ENCODE measurements around the gene MYBBP1A. TPM values are rescaled to one million over a fixed set of nuclear protein-coding genes. Genes with fewer than 3 reads are reported as not detected.

Gene MYBBP1A
- total RNA-seq, 2 experiments from 2014 or later: 58.0 to 58.2 TPM

GRCh38 chr17:4510618-4510941 is 44.6 kb downstream of the MYBBP1A start:
- H3K4me3 Mint-ChIP-seq: no peak overlapping the region

GRCh38 chr17:4509923-4510617 is 45.1 kb downstream of the MYBBP1A start:
- TF ChIP-seq CTCF (IDR thresholded peaks at IDR 0.05): no peak
- Histone ChIP-seq H3K27me3 (ENCODE audit: control insufficient read depth in 1 of 2, insufficient read depth in 2 of 2, low read length in 2 of 2) (no peaks in the 10 kb centered on the region), H3K27ac (ENCODE audit: low read depth in 1 of 2, low read length in 2 of 2) (no peak overlapping the region), H3K36me3 (ENCODE audit: insufficient read depth, low read length) (no peaks in the 10 kb centered on the region), H3K4me1 (ENCODE audit: insufficient read depth, low read length) (peaks cover 17% of the 10 kb centered on the region), H3K4me3 (ENCODE audit: low read length) (no peak overlapping the region), H3K9me3 (ENCODE audit: control insufficient read depth in 1 of 2, insufficient read depth in 1 of 2, low read length in 2 of 2) (no peaks in the 10 kb centered on the region)
- peaks cover 21% of the 10 kb centered on the region for H3K4me1 Mint-ChIP-seq (ENCODE audit: low read depth)
- ATAC-seq (ENCODE audit: poor library complexity) (no peak), DNase-seq (no peak)
- no peak overlapping the region for H3K27ac Mint-ChIP-seq
- CTCF ChIA-PET: no interaction called here
- peaks cover under 1% of the 10 kb centered on the region for H3K27me3 Mint-ChIP-seq
- H3K36me3 Mint-ChIP-seq (ENCODE audit: low read depth): no peaks in the 10 kb centered on the region
- intact Hi-C loops (cut with DNase I, micrococcal nuclease): no loop called here
- POLR2A ChIA-PET: interaction anchor here (1.0 to 1.1 kb wide), 2 partner anchors 12 to 441 kb away, joined by 3 read pairs; no protein-coding TSS in a partner anchor
- H3K9me3 Mint-ChIP-seq: no peaks in the 10 kb centered on the region
- no peak overlapping the region for H3K4me3 Mint-ChIP-seq

More at GRCh38 chr17:4510618-4510941, 44.6 kb downstream of the MYBBP1A start:
- Mint-ChIP-seq H3K27me3 (no peaks in the 10 kb centered on the region), H3K4me1 (ENCODE audit: low read depth) (peaks cover 18% of the 10 kb centered on the region), H3K36me3 (ENCODE audit: low read depth) (no peaks in the 10 kb centered on the region), H3K27ac (no peak overlapping the region), H3K9me3 (no peaks in the 10 kb centered on the region)
- Histone ChIP-seq H3K27ac (ENCODE audit: low read depth in 1 of 2, low read length in 2 of 2) (no peak overlapping the region), H3K36me3 (ENCODE audit: insufficient read depth, low read length) (no peaks in the 10 kb centered on the region), H3K27me3 (ENCODE audit: control insufficient read depth in 1 of 2, insufficient read depth in 2 of 2, low read length in 2 of 2) (no peaks in the 10 kb centered on the region), H3K9me3 (ENCODE audit: control insufficient read depth in 1 of 2, insufficient read depth in 1 of 2, low read length in 2 of 2) (no peaks in the 10 kb centered on the region), H3K4me3 (ENCODE audit: low read length) (no peak overlapping the region), H3K4me1 (ENCODE audit: insufficient read depth, low read length) (peaks cover 17% of the 10 kb centered on the region)
- TF ChIP-seq CTCF (IDR thresholded peaks at IDR 0.05): no peak
- ATAC-seq (ENCODE audit: poor library complexity): no peak
- POLR2A ChIA-PET: interaction anchor here (0.7 to 1.1 kb wide), 2 partner anchors 30 to 441 kb away, joined by 3 read pairs; no protein-coding TSS in a partner anchor
- CTCF ChIA-PET: no interaction called here
- no peak for DNase-seq
- intact Hi-C loops (cut with DNase I, micrococcal nuclease): no loop called here

- DNase-seq: peak in 4 of 14 experiments; percentile 8 to 38 (median 28)
- Histone ChIP-seq H3K4me1 (ENCODE audit: insufficient read depth, low read length) (peaks cover 21% of the 10 kb centered on the region), H3K36me3 (ENCODE audit: insufficient read depth, low read length) (no peaks in the 10 kb centered on the region), H3K27me3 (ENCODE audit: control insufficient read depth in 1 of 2, insufficient read depth in 2 of 2, low read length in 2 of 2) (no peaks in the 10 kb centered on the region), H3K9me3 (ENCODE audit: control insufficient read depth in 1 of 2, insufficient read depth in 1 of 2, low read length in 2 of 2) (no peaks in the 10 kb centered on the region), H3K4me3 (ENCODE audit: low read length) (no peak overlapping the region), H3K27ac (ENCODE audit: low read depth in 1 of 2, low read length in 2 of 2) (no peak overlapping the region)
- ChIA-PET CTCF (interaction anchor here (0.5 kb wide), 1 partner anchor 310 kb away, joined by 3 read pairs; no protein-coding TSS in a partner anchor), POLR2A (interaction anchor here (1.0 kb wide), 1 partner anchor 12 kb away, joined by 3 read pairs; no protein-coding TSS in a partner anchor)
- H3K9me3 Mint-ChIP-seq: no peaks in the 10 kb centered on the region
- no peak overlapping the region for H3K4me3 Mint-ChIP-seq
- H3K27ac Mint-ChIP-seq: no peak overlapping the region
- peaks cover 27% of the 10 kb centered on the region for H3K4me1 Mint-ChIP-seq (ENCODE audit: low read depth)
- peak; percentile 77 for ATAC-seq (ENCODE audit: poor library complexity)
- peaks cover 7% of the 10 kb centered on the region for H3K27me3 Mint-ChIP-seq
- intact Hi-C loops (cut with DNase I, micrococcal nuclease): no loop called here
- no peak for TF ChIP-seq CTCF (IDR thresholded peaks at IDR 0.05)
- H3K36me3 Mint-ChIP-seq (ENCODE audit: low read depth): no peaks in the 10 kb centered on the region
Measured at GRCh38 chr17:4509401-4509800, 45.8 kb downstream of the MYBBP1A start.
